Natural killer cell (primary cell): ENCODE measurements around the gene SH3BP1. TPM values are rescaled to one million over a fixed set of nuclear protein-coding genes. Genes with fewer than 3 reads are reported as not detected.

ENCODE experiments used
- ATAC-seq, 3 donors: fragments of 150-1000 bp in 2 of 3; fragments of 200-7000 bp in 1 of 3; cut with Tn5 transposase; 1 replicate in 1 of 3; 2 replicates in 2 of 3; pipeline ENCODE4 v1.10.0; 2021; ENCODE audit warnings: mild to moderate bottlenecking in 2 of 3, moderate library complexity in 2 of 3
- DNase-seq, 2 donors: peaks; one replicate each; pipeline versions ENCODE4 v3.0.0 to v3.0.0-alpha.2; 2013 to 2021; ENCODE audit warnings: mixed read lengths in 1 of 2
- H3K27ac ChIP-seq: one replicate; pipeline ENCODE4 v1.5.1; 2013; ENCODE audit warnings: mild to moderate bottlenecking, low read length
- H3K27me3 ChIP-seq: one replicate; pipeline ENCODE4 v1.6.1; 2013; ENCODE audit warnings: low read length; ENCODE audit not compliant: control insufficient read depth, insufficient read depth
- H3K36me3 ChIP-seq: one replicate; pipeline ENCODE4 v1.6.1; 2013; ENCODE audit warnings: low read length; ENCODE audit not compliant: control insufficient read depth, insufficient read depth
- H3K4me1 ChIP-seq: one replicate; pipeline ENCODE4 v1.6.1; 2013; ENCODE audit warnings: low read length; ENCODE audit not compliant: control insufficient read depth, insufficient read depth
- H3K4me3 ChIP-seq: one replicate; pipeline ENCODE4 v1.5.1; 2013; ENCODE audit warnings: low read length
- H3K9me3 ChIP-seq: one replicate; pipeline ENCODE4 v1.6.1; 2013; ENCODE audit warnings: low read length; ENCODE audit not compliant: control insufficient read depth, insufficient read depth
- H3K27ac Mint-ChIP-seq, 2 donors: one replicate each; pipeline ENCODE4 v1.8.0; 2022; ENCODE audit warnings: mild to moderate bottlenecking in 2 of 2, mixed read lengths in 2 of 2, moderate library complexity in 1 of 2
- H3K27me3 Mint-ChIP-seq, 2 donors: one replicate each; pipeline ENCODE4 v1.8.0; 2022; ENCODE audit warnings: low read depth in 2 of 2, mixed read lengths in 2 of 2
- H3K36me3 Mint-ChIP-seq: one replicate; pipeline ENCODE4 v1.8.0; 2022; ENCODE audit warnings: mixed read lengths
- H3K4me1 Mint-ChIP-seq, 2 donors: one replicate each; pipeline ENCODE4 v1.8.0; 2022; ENCODE audit warnings: mixed read lengths in 2 of 2
- H3K4me3 Mint-ChIP-seq: one replicate; pipeline ENCODE4 v1.8.0; 2022; ENCODE audit warnings: mild to moderate bottlenecking, moderate library complexity, mixed read lengths
- H3K9me3 Mint-ChIP-seq, 2 donors: one replicate each; pipeline ENCODE4 v1.8.0; 2022; ENCODE audit warnings: mixed read lengths in 2 of 2
- WGBS: methylation state at CpG from one replicate; pipeline ENCODE4 v1.1.7; 2013; ENCODE audit warnings: missing lambda C conversion rate; ENCODE audit not compliant: insufficient coverage; 5-methylcytosine and 5-hydroxymethylcytosine counted together
- intact Hi-C: fragments of 100-400 bp; cut with micrococcal nuclease; formaldehyde crosslinking; loops from one replicate; pipeline ENCODE4 v1.14.2; 2022
- total RNA-seq, 4 donors: library from RNA; stranded (reverse); fragments of 120-200 nt in 1 of 4; gene quantifications; one replicate each; pipeline versions ENCODE4 v1.2.3 to v1.2.4, GENCODE V29; 2013 to 2022
- TF ChIP-seq, protein P1 (sequence below): fragments of 200-600 bp; IDR thresholded peaks from one replicate; pipeline ENCODE4 v1.8.0; 2022; ENCODE audit warnings: antibody characterized with exemption

The SH3BP1 gene
- total RNA-seq, 3 donors from 2014 or later (not counting 1 experiment from before 2014, with no cell fraction given), result 163 to 189 (median 163) TPM

DNA sequence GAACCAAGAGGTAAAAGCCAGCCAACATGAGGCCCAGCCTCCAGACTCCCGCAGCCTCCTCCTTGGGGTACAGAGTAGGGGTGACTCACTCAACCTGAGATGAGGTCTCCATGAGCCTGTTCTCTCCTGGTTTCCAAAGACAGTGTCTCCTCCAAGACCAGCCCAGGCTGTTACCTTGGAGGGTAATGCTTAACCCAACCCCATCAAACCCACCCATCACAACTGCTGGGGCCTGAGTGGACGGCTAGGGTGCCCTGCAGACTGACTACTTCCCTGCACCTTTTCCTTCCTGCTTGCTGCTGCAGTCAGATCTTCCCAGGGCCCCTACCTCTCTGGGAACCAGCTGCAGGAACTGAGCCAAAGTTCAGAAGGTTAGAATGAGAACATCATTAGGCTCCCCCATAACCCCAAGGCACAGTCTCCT lies 41.5 kb downstream of the SH3BP1 start:
- ATAC-seq (no peak), DNase-seq (no peak)
- Histone ChIP-seq H3K36me3 (peaks cover 5% of the 10 kb centered on the region), H3K9me3 (no peaks in the 10 kb centered on the region), H3K27ac (no peak overlapping the region), H3K27me3 (no peaks in the 10 kb centered on the region), H3K4me1 (peaks cover 42% of the 10 kb centered on the region), H3K4me3 (no peak overlapping the region)
- 83% methylated on average over 2 of the region's 2 CpGs for WGBS
- no peaks in the 10 kb centered on the region for H3K9me3 Mint-ChIP-seq
- no peaks in the 10 kb centered on the region for H3K27me3 Mint-ChIP-seq
- no peak overlapping the region for H3K4me3 Mint-ChIP-seq
- TF ChIP-seq, protein P1, sequence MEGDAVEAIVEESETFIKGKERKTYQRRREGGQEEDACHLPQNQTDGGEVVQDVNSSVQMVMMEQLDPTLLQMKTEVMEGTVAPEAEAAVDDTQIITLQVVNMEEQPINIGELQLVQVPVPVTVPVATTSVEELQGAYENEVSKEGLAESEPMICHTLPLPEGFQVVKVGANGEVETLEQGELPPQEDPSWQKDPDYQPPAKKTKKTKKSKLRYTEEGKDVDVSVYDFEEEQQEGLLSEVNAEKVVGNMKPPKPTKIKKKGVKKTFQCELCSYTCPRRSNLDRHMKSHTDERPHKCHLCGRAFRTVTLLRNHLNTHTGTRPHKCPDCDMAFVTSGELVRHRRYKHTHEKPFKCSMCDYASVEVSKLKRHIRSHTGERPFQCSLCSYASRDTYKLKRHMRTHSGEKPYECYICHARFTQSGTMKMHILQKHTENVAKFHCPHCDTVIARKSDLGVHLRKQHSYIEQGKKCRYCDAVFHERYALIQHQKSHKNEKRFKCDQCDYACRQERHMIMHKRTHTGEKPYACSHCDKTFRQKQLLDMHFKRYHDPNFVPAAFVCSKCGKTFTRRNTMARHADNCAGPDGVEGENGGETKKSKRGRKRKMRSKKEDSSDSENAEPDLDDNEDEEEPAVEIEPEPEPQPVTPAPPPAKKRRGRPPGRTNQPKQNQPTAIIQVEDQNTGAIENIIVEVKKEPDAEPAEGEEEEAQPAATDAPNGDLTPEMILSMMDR, result no peak
- H3K36me3 Mint-ChIP-seq, result no peaks in the 10 kb centered on the region
- H3K27ac Mint-ChIP-seq, result peak overlapping the region; percentile 69 to 74
- intact Hi-C loops, result loop anchor here (1.0 kb wide), 2 partner anchors 20 to 38 kb away; no protein-coding TSS in a partner anchor
- peaks cover 25 to 39% of the 10 kb centered on the region in 2 donors for H3K4me1 Mint-ChIP-seq

GRCh38 chr22:37681556-37682049 lies 42.1 kb downstream of the SH3BP1 start:
- Mint-ChIP-seq H3K36me3 (no peaks in the 10 kb centered on the region), H3K27me3 (no peaks in the 10 kb centered on the region), H3K4me1 (peaks cover 23 to 39% of the 10 kb centered on the region in 2 donors), H3K27ac (peak overlapping the region; percentile 69 to 74), H3K9me3 (no peaks in the 10 kb centered on the region), H3K4me3 (peak overlapping the region; percentile 37)
- no peaks in the 10 kb centered on the region for H3K9me3 ChIP-seq
- no peaks in the 10 kb centered on the region for H3K27me3 ChIP-seq
- intact Hi-C loops, result loop anchor here (1.0 kb wide), 2 partner anchors 20 to 38 kb away; no protein-coding TSS in a partner anchor
- peaks cover 5% of the 10 kb centered on the region for H3K36me3 ChIP-seq
- DNase-seq, result peak; percentile 67 to 89
- H3K27ac ChIP-seq, result no peak overlapping the region
- H3K4me1 ChIP-seq, result peaks cover 39% of the 10 kb centered on the region
- peak in 1 of 3 donors; percentile 37 for ATAC-seq
- no peak overlapping the region for H3K4me3 ChIP-seq
- TF ChIP-seq, protein P1, result peak; percentile 90
- 28% methylated on average over 6 of the region's 6 CpGs for WGBS

DNA sequence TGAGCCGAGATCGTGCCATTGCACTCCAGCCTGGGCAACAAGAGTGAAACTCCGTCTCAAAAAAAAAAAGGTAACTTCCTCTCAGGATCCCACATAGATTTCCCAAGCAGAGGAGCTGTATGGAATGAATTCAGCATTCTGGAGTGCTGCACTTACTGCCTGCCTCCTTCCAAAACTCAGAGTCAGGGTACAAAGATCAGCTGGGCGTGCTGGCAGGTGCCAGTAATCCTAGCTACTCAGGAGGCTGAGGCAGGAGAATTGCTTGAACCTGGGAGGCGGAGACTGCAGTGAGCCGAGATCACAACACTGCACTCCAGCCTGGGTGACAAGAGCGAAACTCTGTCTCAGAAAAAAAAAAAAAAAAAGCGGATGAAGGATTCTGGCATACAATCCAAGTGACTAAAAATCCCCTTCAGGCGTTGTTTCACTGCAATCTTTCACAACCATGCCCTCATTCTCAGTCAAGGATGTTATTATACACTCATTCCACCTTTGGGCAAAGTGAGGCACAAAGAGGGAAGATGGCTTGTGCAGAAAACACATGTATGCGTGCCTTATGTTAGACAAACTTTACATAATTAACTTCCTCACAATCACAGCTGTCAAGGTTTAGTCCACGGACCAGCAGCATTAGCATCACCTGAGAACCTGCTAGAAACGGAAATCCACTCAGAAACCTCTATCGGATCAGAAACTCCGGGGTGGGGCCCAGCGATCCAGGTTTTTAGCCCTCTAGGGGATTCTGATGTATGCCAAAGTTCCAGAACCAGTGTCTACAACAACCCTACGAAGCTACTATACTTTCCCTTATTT lies 45.5 kb downstream of the SH3BP1 start:
- DNase-seq (no peak), ATAC-seq (no peak)
- no peaks in the 10 kb centered on the region for H3K36me3 Mint-ChIP-seq
- no peaks in the 10 kb centered on the region for H3K27me3 ChIP-seq
- peaks cover 17% of the 10 kb centered on the region for H3K36me3 ChIP-seq
- H3K9me3 Mint-ChIP-seq, result no peaks in the 10 kb centered on the region
- H3K4me1 ChIP-seq, result peaks cover 30% of the 10 kb centered on the region
- WGBS, result 86% methylated on average over 15 of the region's 16 CpGs
- no peaks in the 10 kb centered on the region for H3K9me3 ChIP-seq
- intact Hi-C loops, result no loop called here
- no peak overlapping the region for H3K4me3 ChIP-seq
- H3K4me1 Mint-ChIP-seq, result peaks cover 21 to 36% of the 10 kb centered on the region in 2 donors
- H3K27ac ChIP-seq, result no peak overlapping the region
- H3K27me3 Mint-ChIP-seq, result no peaks in the 10 kb centered on the region
- H3K27ac Mint-ChIP-seq, result peak overlapping the region; percentile 91 to 97
- H3K4me3 Mint-ChIP-seq, result peak overlapping the region; percentile 98
- TF ChIP-seq, protein P1, result no peak
